Measurements from ENCODE around the gene DNAJA3. TPM values are rescaled to one million over a fixed set of nuclear protein-coding genes. Genes with fewer than 3 reads are reported as not detected.

The DNAJA3 gene
- 26.0 and 32.7 TPM in 2 replicates for total RNA-seq

GRCh38 chr16:4425378-4426020, at the start of gene DNAJA3:
DNAJA3 (plus strand) TSS chr16:4425868; CDS start chr16:4425882, 14 bp downstream.

DNA sequence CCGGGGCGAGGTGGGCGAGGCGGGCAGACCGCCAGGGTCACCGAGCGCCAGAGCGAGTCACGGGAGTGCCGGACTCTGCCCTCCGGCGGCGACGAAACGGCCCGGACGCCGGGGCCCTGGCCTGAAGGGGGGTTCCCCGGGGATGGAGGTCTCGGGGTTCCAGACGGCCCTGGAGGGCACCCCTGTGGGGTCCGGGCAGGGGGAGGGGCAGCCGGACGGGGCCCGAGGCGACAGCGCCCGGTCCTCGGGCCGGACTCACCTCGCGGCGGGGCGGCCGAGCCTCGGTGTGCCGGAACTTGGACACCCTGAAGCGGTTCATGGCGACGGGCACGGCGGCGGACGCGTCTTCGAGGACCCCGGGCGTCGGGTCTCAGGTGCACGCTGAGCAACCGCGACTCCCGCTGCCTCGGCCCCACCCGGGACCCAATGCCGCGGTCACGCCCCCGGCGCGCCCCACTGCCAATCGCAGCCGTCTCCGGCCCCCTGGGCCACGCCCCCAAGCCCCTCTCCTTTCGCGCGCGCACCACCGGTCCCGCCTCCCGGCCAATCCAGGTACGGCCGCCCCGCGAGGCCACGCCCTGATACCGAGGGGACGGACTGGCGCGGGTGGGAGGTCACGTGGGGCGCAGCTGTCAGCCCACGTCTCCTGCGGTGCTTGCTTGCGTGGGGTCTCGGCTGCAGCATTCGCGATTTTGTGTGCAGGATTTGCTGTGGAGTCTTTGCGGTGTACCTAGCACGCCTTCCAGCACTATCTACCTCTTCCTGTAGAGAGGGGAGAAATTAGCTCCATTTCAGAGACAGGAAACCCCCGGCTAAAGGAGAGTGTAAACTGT, 9.3 kb upstream of the DNAJA3 start, which contains the start of gene CORO7:
CORO7 (minus strand) TSS at position 397 of the 833 bp plus-strand sequence; CDS start at position 319, 78 bp downstream.

DNA sequence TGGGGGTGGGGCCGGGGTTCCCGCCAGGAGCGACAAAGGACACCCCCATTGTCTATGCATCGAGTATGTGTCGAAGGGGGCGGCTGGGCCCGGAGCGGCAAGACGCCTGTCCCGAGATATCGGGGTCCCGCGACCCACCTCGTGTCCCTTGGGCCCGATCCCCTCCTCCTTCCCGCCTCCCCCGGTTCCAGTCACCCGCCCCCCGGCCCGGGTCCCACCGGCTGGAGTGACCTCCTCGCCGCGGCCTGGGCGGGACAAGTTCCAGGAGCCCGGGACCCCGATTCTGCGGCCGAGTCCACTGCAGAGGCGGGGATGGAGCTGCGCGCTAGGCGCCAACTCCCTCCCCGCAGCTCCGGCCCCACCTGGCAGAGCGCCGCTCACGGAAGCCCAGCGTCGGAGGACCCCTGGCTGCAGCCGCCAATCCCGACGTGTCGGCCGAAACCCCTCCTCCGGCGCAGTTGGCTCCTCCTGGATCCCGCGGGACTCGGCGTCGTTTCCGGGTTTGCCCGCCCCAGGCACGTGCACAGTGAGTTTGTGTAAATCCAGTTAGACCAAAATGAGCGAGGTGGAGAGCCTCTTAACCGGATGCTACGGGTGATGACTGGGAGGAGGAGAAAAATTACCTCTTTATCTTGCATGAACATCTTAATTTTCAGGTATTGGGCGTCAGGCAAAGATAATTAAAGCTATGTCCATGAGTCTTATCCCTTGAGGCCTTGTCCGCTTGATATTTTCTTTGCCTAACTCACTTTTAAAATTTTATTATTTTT, 48.7 kb downstream of the DNAJA3 start, which contains the start of gene NMRAL1:
NMRAL1 (minus strand) TSS at position 434 of the 770 bp plus-strand sequence. CDS start 493 bp downstream, outside the sequence.

GRCh38 chr16:4475880-4476788, 50.5 kb downstream of the DNAJA3 start, which contains the start of gene HMOX2:
HMOX2 (plus strand) TSS chr16:4476398; CDS start chr16:4505525, 29,127 bp downstream.

Other genes starting within 250 kb of the DNAJA3 start
- gene SRL, start 183.8 kb upstream of the DNAJA3 start, total RNA-seq = 0.68 TPM in 1 of 2 replicates, not detected in the other
- 5.7 and 10.0 TPM in 2 replicates for gene TFAP4, start 152.8 kb upstream of the DNAJA3 start, total RNA-seq
- 14.1 and 21.4 TPM in 2 replicates for gene GLIS2, start 109.8 kb upstream of the DNAJA3 start, total RNA-seq
- gene PAM16, start 74.5 kb upstream of the DNAJA3 start, total RNA-seq = 31.7 and 44.6 TPM in 2 replicates
- gene VASN, start 54.0 kb upstream of the DNAJA3 start, total RNA-seq = 214 and 253 TPM in 2 replicates
- 8.2 and 18.6 TPM in 2 replicates for gene CORO7, start 9.3 kb upstream of the DNAJA3 start, total RNA-seq
- gene NMRAL1, start 48.8 kb downstream of the DNAJA3 start, total RNA-seq = 54.6 and 55.6 TPM in 2 replicates
- 39.6 and 52.2 TPM in 2 replicates for gene HMOX2, start 50.5 kb downstream of the DNAJA3 start, total RNA-seq
- 16.5 and 18.2 TPM in 2 replicates for gene CDIP1, start 112.9 kb downstream of the DNAJA3 start, total RNA-seq
- 0.09 TPM in 1 of 2 replicates, not detected in the other for gene C16orf96, start 130.5 kb downstream of the DNAJA3 start, total RNA-seq
- gene UBALD1, start 189.0 kb downstream of the DNAJA3 start, total RNA-seq = 14.2 and 15.4 TPM in 2 replicates
- 23.9 and 31.6 TPM in 2 replicates for gene MGRN1, start 199.0 kb downstream of the DNAJA3 start, total RNA-seq